SH-SY5Y (cell line): ENCODE data around the gene TMEM128.

Experiments
- GATA2 ChIP-seq: IDR thresholded peaks from 2 replicates; pipeline ENCODE4 v1.6.1; 2011; ENCODE audit warnings: mild to moderate bottlenecking, low read depth, low read length
- GATA3 ChIP-seq: IDR thresholded peaks from 2 replicates; pipeline ENCODE4 v1.6.1; 2011; ENCODE audit warnings: low read depth, mild to moderate bottlenecking, low read length, moderate library complexity

DNA sequence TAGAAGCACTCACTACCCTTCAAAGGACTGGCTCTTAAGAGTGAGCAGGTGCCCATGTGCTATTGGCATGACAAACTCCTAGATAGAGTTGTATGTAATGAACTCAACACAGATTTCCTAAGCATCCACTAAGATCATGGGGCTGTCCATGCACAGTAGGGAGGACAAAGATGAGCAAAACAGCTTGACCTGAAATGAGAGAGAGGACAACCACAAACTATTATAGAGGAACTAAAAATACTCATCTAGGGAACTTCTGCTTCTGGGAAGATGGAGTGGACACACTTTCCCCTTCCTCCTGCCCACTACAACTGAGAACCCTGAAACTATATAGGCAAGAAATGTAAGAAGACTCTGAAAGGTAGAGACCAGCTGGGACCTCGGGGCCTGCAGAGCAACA lies 20.8 kb upstream of the TMEM128 start:
- TF ChIP-seq GATA2 (no peak), GATA3 (no peak)
